Right lobe of liver (tissue), 4 donors: ENCODE data around the gene ST6GALNAC4.

Experiments used
- CTCF ChIP-seq, 4 donors: fragments of 200-600 bp in 3 of 4; fragments of 450-650 bp in 1 of 4; IDR thresholded peaks; one replicate each; pipeline versions ENCODE4 v1.5.1 to v1.8.0; 2016 to 2022; ENCODE audit warnings: antibody characterized with exemption in 4 of 4, mild to moderate bottlenecking in 2 of 4
- POLR2A ChIP-seq: fragments of 450-650 bp; IDR thresholded peaks from one replicate; pipeline ENCODE4 v1.6.1; 2017; ENCODE audit warnings: antibody characterized with exemption, mild to moderate bottlenecking
- donor health status: DM: no; HTN: no; CAD: no.
- donor health status: DM: no; HTN: no; CAD: no.
- donor health status: DM: no; HTN: yes; CAD: no.

GRCh38 chr9:127927988-127928675 lies 11.3 kb upstream of the ST6GALNAC4 start:
- TF ChIP-seq CTCF (IDR thresholded peaks at IDR 0.05) (no peak), POLR2A (no peak)
